Erythroblast (primary cell): Measurements from ENCODE around the gene PRDM2.

ENCODE experiments used
- GATA1 ChIP-seq: IDR thresholded peaks from 2 replicates; pipeline ENCODE4 v1.6.1; 2011; ENCODE audit warnings: low read depth, mild to moderate bottlenecking, control low read depth, low read length, moderate library complexity
- POLR2A ChIP-seq: IDR thresholded peaks from 2 replicates; pipeline ENCODE4 v1.6.1; 2011; ENCODE audit warnings: mild to moderate bottlenecking, low read length

- TF ChIP-seq POLR2A (no peak), GATA1 (no peak)
Observed at GRCh38 chr1:13697738-13698137, 2.2 kb upstream of the PRDM2 start.
